Effector CD8-positive, alpha-beta T cell (primary cell): ENCODE data around the gene TMEM161A.
"Not testable (repeated sequence)": the region's sequence is repeated elsewhere in the genome, so short reads cannot be mapped to it uniquely, and the experiment has no call there.

ENCODE experiments used
- DNase-seq: peaks from one replicate; lab custom pipeline; 2025; lab: John Stamatoyannopoulos, UW
- total RNA-seq, 4 experiments: gene quantifications; one replicate each; lab custom pipeline; 2026; lab: John Stamatoyannopoulos, UW

TMEM161A gene
- 22.3 to 28.8 (median 25.1) reads per million in 4 experiments for total RNA-seq

DNA sequence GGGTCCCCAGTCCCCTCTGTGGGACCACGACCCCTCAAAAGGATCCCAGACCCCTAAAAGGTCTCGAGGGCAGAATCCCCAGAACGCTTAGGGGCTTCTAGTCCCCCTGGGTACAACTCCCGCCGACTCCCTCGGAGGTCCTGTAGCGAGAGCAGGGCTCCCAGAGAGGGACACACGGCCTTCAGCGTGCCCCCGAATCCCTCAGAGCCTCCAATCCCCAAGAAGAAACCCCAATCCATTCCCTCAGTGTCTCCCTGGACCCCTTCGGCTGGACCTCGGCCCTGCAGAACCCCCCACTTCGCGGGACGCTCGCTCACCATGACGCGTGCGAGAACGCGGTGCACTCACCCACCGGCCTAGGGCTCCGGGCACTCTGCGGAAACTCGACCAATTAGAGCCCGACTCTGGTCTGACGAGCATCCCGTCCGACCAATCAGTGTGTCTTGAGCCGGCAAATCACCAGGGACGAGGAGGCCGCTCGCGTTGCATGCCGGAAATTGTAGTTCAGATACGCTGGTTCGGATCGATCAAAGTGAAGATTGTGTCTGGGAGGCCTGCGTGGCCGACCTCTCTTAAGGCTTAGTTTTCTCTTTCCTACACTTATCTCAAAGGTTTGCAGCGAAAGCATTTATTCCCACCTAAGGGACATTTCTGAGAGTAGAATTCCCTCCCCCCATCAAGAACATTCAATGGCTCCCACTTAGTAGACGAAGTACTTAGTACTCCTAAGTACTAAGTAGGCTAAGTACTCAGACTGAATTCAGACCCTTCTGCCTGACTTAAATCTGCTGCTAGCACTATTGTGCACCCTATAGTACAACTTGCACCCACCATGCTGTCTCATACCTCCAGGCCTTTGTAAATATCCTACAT is at the start of gene TMEM161A:
TSS of gene TMEM161A (minus strand) at position 370 of the 873 bp plus-strand sequence. CDS start at position 320, 50 bp downstream.
- peak; percentile 92 for DNase-seq

GRCh38 chr19:19186742-19187141 is 48.5 kb upstream of the TMEM161A start:
- no peak for DNase-seq

DNA sequence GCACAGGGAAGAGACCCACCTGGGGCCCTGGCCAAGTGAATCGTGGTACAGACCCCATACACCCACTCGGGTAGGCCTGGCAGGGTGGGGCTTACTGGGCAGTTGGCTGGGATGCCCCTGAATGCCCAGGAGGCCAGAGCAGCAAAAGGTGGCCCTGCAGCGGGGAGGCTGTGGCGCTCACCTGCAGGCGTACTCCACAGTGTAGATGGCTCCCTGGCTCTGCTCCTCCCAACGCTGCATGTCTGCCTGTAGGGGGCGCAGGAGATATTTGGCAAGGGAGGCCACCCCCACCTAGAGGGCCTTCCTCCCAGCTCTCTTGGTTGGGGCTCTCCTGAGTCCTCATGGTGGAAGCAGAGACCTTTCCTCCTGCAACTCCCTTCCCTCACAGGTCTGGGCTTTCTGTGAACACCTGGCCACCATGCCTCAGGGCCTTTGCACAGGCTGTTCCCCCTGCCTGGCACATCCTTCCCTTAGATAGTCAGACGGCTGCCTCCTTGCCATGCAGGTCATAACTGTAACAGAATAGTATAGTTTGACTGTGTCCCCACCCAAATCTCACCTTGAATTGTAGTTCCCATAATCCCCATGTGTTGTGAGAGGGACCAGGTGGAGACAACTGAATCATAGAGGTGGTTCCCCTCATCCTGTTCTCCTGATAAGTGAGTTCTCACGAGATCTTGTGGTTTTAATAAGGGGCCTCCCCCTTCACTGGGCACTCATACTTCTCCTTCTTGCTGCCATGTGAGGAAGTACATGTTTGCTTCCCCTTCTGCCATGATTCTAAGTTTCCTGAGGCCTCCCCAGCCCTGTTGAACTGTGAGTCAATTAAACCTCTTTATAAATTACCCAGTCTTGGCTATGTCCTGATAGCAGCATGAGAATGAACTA is 47.8 kb upstream of the TMEM161A start:
- peak; percentile 52 for DNase-seq

- DNase-seq = no peak
Measured at GRCh38 chr19:19181488-19181998, 43.3 kb upstream of the TMEM161A start.

DNA sequence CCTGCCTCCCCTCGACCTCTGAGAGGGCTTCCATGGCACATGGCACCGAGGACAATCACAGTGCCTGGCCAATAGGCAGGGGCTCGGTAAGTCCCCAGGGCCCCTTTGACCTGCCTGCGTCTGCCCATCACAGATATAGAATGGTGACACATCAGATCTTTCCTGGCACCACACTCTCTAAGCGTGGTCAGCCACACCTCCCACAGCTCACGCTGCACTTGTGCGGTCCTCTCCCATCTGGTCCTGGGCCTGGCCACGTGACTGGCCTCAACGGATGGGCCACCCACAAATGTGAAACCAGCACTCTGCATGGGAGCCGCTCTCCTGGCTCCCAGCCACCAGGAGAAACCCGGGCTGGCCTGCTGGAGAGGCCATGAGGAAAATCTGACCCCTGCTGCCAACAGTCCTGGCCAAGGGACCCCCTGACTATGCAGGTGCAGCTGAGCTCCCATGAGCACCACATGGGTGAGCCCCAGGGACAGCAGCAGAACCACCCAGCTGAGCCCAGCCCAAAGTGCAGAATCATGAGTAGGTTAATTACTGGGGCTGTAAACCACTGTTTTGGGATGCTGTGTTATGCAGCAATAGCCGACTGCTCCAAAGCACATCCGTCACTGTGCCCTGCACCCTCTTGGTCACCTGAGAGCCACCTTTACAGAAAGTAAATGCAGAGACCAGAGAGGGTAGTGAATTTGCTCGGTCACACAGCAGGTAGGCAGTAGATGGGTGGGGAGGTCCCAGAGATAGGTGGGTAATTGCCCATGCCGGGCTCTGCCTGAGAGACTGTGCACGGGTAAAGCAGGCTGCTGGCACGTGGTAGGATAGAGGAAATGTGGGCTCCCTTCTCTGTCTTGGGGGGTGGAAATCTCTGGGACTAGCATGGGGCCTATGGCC is 41.5 kb upstream of the TMEM161A start:
- DNase-seq = no peak

GRCh38 chr19:19176950-19177349 is 38.7 kb upstream of the TMEM161A start:
- DNase-seq = no peak

GRCh38 chr19:19173243-19173642 is 35.0 kb upstream of the TMEM161A start:
- DNase-seq = not testable (repeated sequence)

GRCh38 chr19:19171821-19172532 is 33.7 kb upstream of the TMEM161A start:
- DNase-seq = no peak

DNA sequence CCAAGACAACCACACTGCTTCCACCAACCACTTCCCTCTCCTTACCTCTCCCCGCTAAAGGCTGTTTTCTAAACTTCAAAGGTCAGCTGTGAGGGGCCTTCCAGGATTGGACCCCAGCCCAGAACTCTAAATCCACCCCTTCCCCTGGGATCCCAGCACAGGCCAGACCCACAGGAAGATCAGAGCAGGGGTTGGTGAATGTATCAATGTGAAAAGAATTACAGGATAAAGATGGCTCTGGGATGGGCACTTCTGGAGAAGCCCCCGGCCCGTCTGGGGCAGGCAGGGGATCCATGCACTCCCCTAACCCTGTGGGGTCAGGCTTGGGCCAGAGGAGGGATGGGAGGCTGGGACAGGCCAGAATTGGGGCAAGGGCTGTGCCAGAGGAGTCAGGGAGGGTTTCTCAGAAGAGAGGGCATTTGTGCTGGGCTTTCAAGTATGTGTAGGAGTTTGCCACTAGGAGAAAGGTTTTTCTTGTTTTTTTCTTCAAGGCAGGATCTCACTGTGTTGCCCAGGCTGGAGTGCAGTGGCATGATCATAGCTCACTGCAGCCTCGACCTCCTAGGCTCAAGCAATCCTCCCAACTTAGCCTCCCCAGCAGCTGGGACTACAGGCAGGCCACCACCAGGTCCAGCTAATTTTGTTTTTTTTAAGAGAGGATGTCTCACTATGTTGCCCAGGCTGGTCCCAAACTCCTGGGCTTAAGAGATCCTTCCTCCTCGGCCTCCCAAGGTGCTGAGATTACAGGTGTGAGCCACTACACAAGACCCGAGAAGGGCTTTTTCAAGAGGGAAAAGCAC is 32.8 kb upstream of the TMEM161A start:
- no peak for DNase-seq

DNA sequence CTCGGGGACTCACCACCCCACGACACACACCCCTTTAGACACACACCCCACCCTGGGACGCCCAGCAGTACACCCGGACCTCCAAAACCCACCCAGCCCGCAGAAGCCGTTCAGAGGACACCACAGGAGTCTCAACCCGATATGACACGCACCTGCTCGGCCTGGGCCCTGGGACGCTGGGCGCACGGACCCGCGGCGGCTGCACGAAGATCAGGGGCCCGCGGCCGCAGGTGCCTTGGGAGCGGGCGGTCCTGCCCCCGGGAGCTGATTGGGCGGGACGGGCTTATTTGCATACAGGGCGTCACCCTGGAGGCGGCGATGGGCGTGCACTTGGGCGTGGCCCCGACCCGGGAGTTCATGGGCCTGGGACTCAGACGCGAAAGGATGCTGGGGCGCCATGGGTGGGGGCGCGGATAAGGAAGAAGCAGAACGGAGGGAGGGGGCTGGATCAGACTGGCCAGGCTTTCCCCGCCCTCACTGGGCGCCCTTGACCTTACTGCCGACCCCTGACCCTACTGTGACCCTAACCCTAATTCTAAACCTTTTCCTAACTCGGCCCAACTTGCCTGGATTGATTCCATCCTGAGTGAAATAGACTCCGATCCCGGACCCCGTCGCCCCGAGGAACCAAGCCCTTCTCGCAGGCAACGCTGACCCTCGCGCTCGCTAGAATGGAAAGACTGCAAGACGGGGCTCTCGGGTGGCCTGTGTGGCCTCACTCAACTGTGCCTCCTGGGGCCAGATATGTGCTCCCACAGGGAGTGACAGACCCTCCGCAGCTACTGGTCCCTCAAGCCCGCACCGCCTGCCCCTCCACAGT is 32.0 kb upstream of the TMEM161A start, which contains the start of gene MEF2B:
TSS of gene MEF2B (minus strand) at position 211 of the 820 bp plus-strand sequence. CDS start 19,528 bp downstream, outside the sequence.
- DNase-seq = peak; percentile 71

DNA sequence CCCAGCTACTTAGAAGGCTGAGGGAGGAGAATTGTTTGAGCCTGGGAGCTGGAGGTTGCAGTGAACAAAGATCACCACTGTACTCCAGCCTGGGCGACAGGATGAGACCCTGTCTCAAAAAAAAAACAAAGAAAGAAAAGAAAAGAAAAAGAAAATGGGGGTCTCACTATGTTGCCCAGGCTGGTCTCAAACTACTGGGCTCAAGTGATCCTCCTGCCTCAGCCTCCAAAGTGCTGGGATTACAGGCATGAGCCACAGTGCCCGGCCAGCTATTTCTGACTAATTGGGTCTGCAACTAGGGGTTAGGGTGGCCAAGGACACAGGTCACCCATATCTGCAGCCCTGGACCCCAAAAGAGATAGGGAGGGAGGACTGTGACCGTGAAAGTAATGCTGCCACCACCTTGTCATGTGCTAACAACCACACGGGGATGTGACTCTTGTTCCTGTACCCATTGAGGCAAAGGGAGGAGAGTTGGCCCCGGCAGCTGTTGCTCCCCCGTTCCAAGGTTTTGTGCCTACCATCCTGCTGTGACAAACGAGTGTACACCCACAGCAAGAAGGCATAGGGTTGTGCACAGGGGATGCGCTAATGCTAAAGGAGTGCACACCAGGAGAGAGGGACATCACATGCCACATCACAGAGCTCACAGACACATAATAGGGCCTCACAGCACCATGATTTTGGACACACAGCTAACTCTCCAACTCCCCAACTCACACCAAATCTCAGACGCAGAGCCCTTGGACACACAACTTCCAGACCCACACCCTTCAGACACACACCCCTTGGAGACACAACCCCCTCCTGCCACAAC is 31.2 kb upstream of the TMEM161A start:
- no peak for DNase-seq

GRCh38 chr19:19167612-19168011 is 29.3 kb upstream of the TMEM161A start:
- no peak for DNase-seq

DNA sequence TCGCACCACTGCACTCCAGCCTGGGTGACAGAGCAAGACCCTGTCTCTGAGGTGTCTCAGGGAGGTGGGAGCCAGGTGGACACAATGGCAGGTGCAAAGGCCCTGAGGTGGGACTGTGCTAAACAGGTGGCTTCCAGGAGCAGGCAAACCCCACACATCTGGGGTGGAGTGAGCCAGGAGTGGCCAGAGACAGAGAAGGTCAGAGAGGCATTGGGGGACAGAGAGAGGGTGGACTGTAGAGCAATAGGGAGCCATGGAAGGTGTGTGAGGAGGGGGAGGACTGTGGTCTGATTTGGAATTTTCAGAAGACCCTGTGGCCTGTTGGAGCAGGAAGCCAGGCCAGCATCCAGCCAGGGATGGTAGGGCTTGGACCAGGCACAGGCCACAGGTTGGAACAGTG is 27.1 kb upstream of the TMEM161A start:
- no peak for DNase-seq

DNA sequence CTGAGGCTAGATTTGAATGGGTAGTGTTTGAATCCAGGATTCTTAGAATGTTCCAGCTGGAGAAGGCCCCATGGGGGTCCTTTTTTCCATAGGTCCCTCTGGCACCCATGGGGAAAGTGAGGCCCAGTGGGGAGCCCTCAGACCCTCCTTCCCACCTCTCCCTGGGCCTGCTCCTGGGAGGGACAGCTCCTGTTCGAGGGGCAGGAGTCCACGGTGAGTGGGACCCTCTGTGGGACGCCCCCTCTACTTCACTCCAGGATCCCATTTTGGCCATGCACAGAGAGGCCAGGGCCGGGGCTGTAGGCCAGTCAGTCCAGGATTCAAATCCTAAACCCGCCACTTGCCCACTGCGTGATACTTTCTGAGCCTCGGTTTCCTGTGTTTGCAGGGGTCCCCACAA is 24.2 kb upstream of the TMEM161A start:
- no peak for DNase-seq

DNA sequence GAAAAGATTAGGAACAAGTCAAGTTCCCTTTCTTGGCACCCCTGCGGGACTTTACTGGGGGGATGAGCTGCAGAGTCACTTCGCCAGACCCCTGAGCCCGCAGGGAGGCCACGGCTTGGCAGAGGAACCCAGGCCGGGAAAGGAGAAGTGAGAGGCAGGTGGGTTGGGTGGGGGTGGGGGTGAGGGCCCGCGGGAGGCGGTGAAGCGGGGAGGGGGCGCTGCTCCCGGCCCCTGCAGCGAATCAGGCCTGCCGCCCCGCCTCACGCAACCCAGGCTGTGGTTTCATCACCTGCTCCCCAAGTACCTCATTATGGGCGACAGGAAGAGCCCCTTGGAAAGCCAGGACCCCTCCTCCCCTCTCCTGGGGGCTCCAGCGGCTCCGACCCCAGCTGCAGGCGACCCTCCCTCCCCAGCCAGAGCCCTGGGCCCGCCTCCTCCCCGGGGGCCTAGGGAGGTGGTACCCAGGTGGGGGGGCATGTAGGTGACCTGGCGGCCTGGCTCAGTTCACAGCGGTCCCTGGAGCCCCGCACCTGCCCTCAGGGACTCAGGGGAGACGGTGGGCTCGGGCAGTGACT is 22.3 kb upstream of the TMEM161A start:
- no peak for DNase-seq

DNA sequence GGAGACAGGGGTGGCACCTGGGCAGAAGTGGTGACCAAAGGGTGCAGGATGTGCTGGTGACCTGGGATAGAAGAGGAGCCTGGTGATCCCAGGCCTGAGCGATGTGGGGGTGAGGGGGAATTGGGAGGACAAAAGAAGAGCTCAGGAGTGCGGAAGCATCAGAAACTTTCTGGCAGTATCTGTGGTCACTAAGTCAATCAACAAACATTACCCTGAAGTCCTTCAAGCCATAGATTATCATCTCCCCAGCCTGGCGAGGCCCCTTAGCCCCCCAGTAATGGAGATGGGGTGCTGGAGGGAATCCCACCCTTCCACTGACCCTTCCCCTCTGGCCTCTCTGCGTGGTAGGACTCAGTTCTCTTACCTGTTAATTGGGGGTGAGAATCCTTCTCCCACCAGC is 21.3 kb upstream of the TMEM161A start:
- DNase-seq = no peak

DNA sequence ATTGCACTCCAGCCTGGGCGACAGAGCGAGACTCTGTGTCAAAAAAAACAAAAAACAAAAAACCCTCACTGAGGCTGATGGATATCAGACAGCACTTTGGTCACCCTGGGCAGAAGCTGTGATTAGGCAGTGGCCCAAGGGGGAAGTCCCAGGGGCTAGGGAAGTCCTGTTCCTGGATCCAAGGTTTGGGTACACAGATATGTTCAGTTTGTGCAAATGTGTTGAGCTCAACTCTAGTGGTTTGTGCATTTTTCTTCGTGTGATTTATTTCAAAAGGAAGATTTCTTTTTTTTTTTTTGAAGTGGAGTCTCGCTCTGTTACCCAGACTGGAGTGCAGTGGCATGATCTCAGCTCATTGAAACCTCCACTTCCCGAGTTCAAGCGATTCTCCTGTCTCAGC is 19.5 kb upstream of the TMEM161A start:
- DNase-seq = no peak
